OCI-LY7 (cell line): ENCODE results near the gene CENPK. TPM values are rescaled to one million over a fixed set of nuclear protein-coding genes. Genes with fewer than 3 reads are reported as not detected.

Source experiments
- BruUV-seq: library from RNA; stranded (reverse); fragments of 400-500 nt; replicated peaks from 2 replicates; lab custom pipeline; 2021; lab: Mats Ljungman, UMichigan
- CTCF ChIA-PET: fragments of 300-600 bp; sonication (Branson Sonifier 250); formaldehyde crosslinking; loops from one replicate; lab custom pipeline; 2022; ENCODE audit warnings: antibody characterized with exemption; ENCODE audit not compliant: unreplicated experiment; lab: Charles Lee
- POLR2A ChIA-PET: fragments of 300-600 bp; sonication (Branson Sonifier 250); formaldehyde crosslinking; loops from one replicate; lab custom pipeline; 2022; ENCODE audit warnings: antibody characterized with exemption; lab: Charles Lee
- DNase-seq: peaks from one replicate; pipeline ENCODE4 v3.0.0-alpha.2; 2015; ENCODE audit warnings: low spot score
- H2AFZ ChIP-seq: fragments of 200-600 bp; sonication (generic), shearing (Covaris generic); 2 replicates; pipeline ENCODE4 v1.6.1; 2014; ENCODE audit warnings: mild to moderate bottlenecking, antibody characterized with exemption, low read length, moderate library complexity
- H3K27ac ChIP-seq: fragments of 200-600 bp; sonication (generic); 2 replicates; pipeline ENCODE4 v1.5.1; 2014; ENCODE audit warnings: mixed run types, low read depth, mild to moderate bottlenecking, moderate library complexity, low read length, inconsistent platforms; ENCODE audit not compliant: poor library complexity, severe bottlenecking
- H3K36me3 ChIP-seq: fragments of 200-600 bp; sonication (generic); 2 replicates; pipeline ENCODE4 v1.6.1; 2014; ENCODE audit warnings: mild to moderate bottlenecking, antibody characterized with exemption, low read length, moderate library complexity, mixed read lengths; ENCODE audit not compliant: insufficient read depth
- H3K4me1 ChIP-seq: fragments of 200-600 bp; sonication (generic); 2 replicates; pipeline ENCODE4 v1.5.1; 2014; ENCODE audit warnings: mild to moderate bottlenecking, low read length; ENCODE audit not compliant: insufficient read depth, poor library complexity, severe bottlenecking
- H3K4me2 ChIP-seq: fragments of 200-600 bp; sonication (generic); 2 replicates; pipeline ENCODE4 v1.6.1; 2014; ENCODE audit warnings: mild to moderate bottlenecking, low read length
- H3K4me3 ChIP-seq: fragments of 200-600 bp; sonication (generic); 2 replicates; pipeline ENCODE4 v1.5.1; 2014; ENCODE audit warnings: mild to moderate bottlenecking, low read depth, low read length; ENCODE audit not compliant: poor library complexity, severe bottlenecking
- H3K79me2 ChIP-seq: fragments of 200-600 bp; sonication (generic); 2 replicates; pipeline ENCODE4 v1.6.1; 2016; ENCODE audit warnings: low read depth, mild to moderate bottlenecking, low read length, moderate library complexity, mixed read lengths; ENCODE audit not compliant: insufficient read depth
- H3K9me2 ChIP-seq: fragments of 200-600 bp; sonication (generic); 2 replicates; pipeline ENCODE4 v1.6.1; 2016; ENCODE audit warnings: mild to moderate bottlenecking, low read length, mixed read lengths; ENCODE audit not compliant: insufficient read depth
- H3K9me3 ChIP-seq: fragments of 200-600 bp; sonication (generic); 2 replicates; pipeline ENCODE4 v1.6.1; 2014; ENCODE audit warnings: mild to moderate bottlenecking, mixed run types, low read length, mixed read lengths
- H4K20me1 ChIP-seq: fragments of 200-600 bp; sonication (generic); 2 replicates; pipeline ENCODE4 v1.6.1; 2014; ENCODE audit warnings: mild to moderate bottlenecking, antibody characterized with exemption, low read length, moderate library complexity, mixed read lengths; ENCODE audit not compliant: insufficient read depth
- CTCF ChIP-seq: fragments of 200-600 bp; sonication (generic); conservative IDR thresholded peaks from 2 replicates; pipeline ENCODE4 v1.5.1; 2014; ENCODE audit warnings: mild to moderate bottlenecking, antibody characterized with exemption, low read length, moderate library complexity, mixed read lengths
- EZH2phosphoT487 ChIP-seq: fragments of 200-600 bp; sonication (generic); IDR thresholded peaks from 2 replicates; pipeline ENCODE4 v1.6.1; 2018; ENCODE audit warnings: low read depth, borderline replicate concordance, mild to moderate bottlenecking, mixed run types, antibody characterized with exemption, low read length, moderate library complexity, mixed read lengths
- intact Hi-C: fragments of 100-400 bp; cut with micrococcal nuclease; formaldehyde crosslinking; loops from one replicate; pipeline ENCODE4 v1.10.0; 2022; ENCODE audit not compliant: unreplicated experiment
- total RNA-seq, 2 experiments: library from RNA; depleted of rRNA in 1 of 2; stranded (reverse); fragments of >200 nt in 1 of 2; shearing (Covaris generic) in 1 of 2; gene quantifications; 2 replicates each; pipeline ENCODE4 v1.2.3, GENCODE V29; 2014 to 2022

Gene CENPK
- total RNA-seq, 2 experiments from 2014 or later: 52.6 to 90.0 TPM

- BruUV-seq: no TSS peak
Measured at GRCh38 chr5:65480306-65480865, 82.6 kb downstream of the CENPK start.

GRCh38 chr5:65479527-65479926 is 83.4 kb downstream of the CENPK start:
- no peak overlapping the region for H3K27ac ChIP-seq
- H3K9me2 ChIP-seq: no peaks in the 10 kb centered on the region
- H2AFZ ChIP-seq: peak overlapping the region; percentile 82; the same call in 1 of the 2 replicates
- no peaks in the 10 kb centered on the region for H3K9me3 ChIP-seq
- no peak for DNase-seq
- peaks cover 22% of the 10 kb centered on the region; the same call in 1 of the 2 replicates for H3K79me2 ChIP-seq
- no peaks in the 10 kb centered on the region for H4K20me1 ChIP-seq
- TF ChIP-seq EZH2phosphoT487 (no peak), CTCF (no peak)
- peaks cover 40% of the 10 kb centered on the region for H3K4me1 ChIP-seq
- no peaks in the 10 kb centered on the region for H3K36me3 ChIP-seq
- peak overlapping the region; percentile 99 for H3K4me2 ChIP-seq
- BruUV-seq: no TSS peak
- ChIA-PET POLR2A (interaction anchor here (0.7 to 1.9 kb wide), 3 partner anchors 12 to 568 kb away, joined by 4 to 6 read pairs (median 4); no protein-coding TSS in a partner anchor), CTCF (no interaction called here)
- peak overlapping the region; percentile 71 for H3K4me3 ChIP-seq
- intact Hi-C loops: no loop called here

More at GRCh38 chr5:65480306-65480865, 82.6 kb downstream of the CENPK start:
- Histone ChIP-seq H3K4me3 (peak overlapping the region; percentile 71), H3K27ac (peak overlapping the region; percentile 72), H3K36me3 (no peaks in the 10 kb centered on the region), H3K79me2 (peaks cover 22% of the 10 kb centered on the region; the same call in 1 of the 2 replicates), H4K20me1 (no peaks in the 10 kb centered on the region), H3K4me1 (peaks cover 40% of the 10 kb centered on the region), H2AFZ (peak overlapping the region; percentile 82), H3K9me2 (no peaks in the 10 kb centered on the region), H3K9me3 (no peaks in the 10 kb centered on the region), H3K4me2 (peak overlapping the region; percentile 99)
- CTCF ChIA-PET: interaction anchor here (0.6 kb wide), 1 partner anchor 422 kb away, joined by 3 read pairs; no protein-coding TSS in a partner anchor
- POLR2A ChIA-PET: interaction anchor here (0.5 to 2.2 kb wide), 19 partner anchors 9 to 1244 kb away, joined by 3 to 7 read pairs (median 4); partner anchors contain the start of genes CENPK and PPWD1
- intact Hi-C loops: loop anchor here (1.0 to 5.0 kb wide), 4 partner anchors 418 to 711 kb away; no protein-coding TSS in a partner anchor
- DNase-seq: peak; percentile 69
- no peak for TF ChIP-seq EZH2phosphoT487
- peak; percentile 57 for TF ChIP-seq CTCF

- Histone ChIP-seq H3K9me2 (no peaks in the 10 kb centered on the region), H3K27ac (no peak overlapping the region), H3K4me1 (peaks cover 35% of the 10 kb centered on the region), H3K4me2 (peak overlapping the region; percentile 99), H4K20me1 (no peaks in the 10 kb centered on the region), H3K79me2 (peaks cover 22% of the 10 kb centered on the region; the same call in 1 of the 2 replicates), H2AFZ (peak overlapping the region; percentile 82; the same call in 1 of the 2 replicates), H3K9me3 (no peaks in the 10 kb centered on the region), H3K4me3 (peak overlapping the region; percentile 71), H3K36me3 (no peaks in the 10 kb centered on the region)
- DNase-seq: no peak
- ChIA-PET POLR2A (interaction anchor here (0.6 to 1.9 kb wide), 4 partner anchors 11 to 182 kb away, joined by 3 to 6 read pairs (median 4); no protein-coding TSS in a partner anchor), CTCF (no interaction called here)
- no TSS peak for BruUV-seq
- no peak for TF ChIP-seq CTCF
- TF ChIP-seq EZH2phosphoT487: no peak
- intact Hi-C loops: no loop called here
Measured at GRCh38 chr5:65478336-65478735, 84.6 kb downstream of the CENPK start.
